Endothelial cell of umbilical vein (primary cell): ENCODE data around the gene APCDD1.
A peak's percentile ranks its signal among the peaks of the same experiment; 100 is the strongest.

Experiments
- CTCF ChIP-seq, 2 donors: IDR thresholded peaks; 1 replicate in 1 of 2; 2 replicates in 1 of 2; pipeline ENCODE4 v1.5.1; 2011; ENCODE audit warnings: low read length in 2 of 2, mild to moderate bottlenecking in 2 of 2, moderate library complexity in 2 of 2, control low read depth in 1 of 2, inconsistent platforms in 1 of 2, low read depth in 1 of 2; ENCODE audit not compliant: insufficient read depth in 1 of 2; ENCODE audit errors: extremely low read depth in 1 of 2
- POLR2A ChIP-seq: IDR thresholded peaks from 2 replicates; pipeline ENCODE4 v1.6.1; 2012; ENCODE audit warnings: low read depth, mild to moderate bottlenecking, control low read depth, low read length
- POLR2AphosphoS5 ChIP-seq: IDR thresholded peaks from 2 replicates; pipeline ENCODE4 v1.6.1; 2012; ENCODE audit warnings: low read depth, mild to moderate bottlenecking, control low read depth, low read length, moderate library complexity; ENCODE audit not compliant: insufficient read depth
- TF ChIP-seq, protein P1 (sequence below): IDR thresholded peaks from 2 replicates; pipeline ENCODE4 v1.6.1; 2011; ENCODE audit not compliant: insufficient read depth, insufficient read length

DNA sequence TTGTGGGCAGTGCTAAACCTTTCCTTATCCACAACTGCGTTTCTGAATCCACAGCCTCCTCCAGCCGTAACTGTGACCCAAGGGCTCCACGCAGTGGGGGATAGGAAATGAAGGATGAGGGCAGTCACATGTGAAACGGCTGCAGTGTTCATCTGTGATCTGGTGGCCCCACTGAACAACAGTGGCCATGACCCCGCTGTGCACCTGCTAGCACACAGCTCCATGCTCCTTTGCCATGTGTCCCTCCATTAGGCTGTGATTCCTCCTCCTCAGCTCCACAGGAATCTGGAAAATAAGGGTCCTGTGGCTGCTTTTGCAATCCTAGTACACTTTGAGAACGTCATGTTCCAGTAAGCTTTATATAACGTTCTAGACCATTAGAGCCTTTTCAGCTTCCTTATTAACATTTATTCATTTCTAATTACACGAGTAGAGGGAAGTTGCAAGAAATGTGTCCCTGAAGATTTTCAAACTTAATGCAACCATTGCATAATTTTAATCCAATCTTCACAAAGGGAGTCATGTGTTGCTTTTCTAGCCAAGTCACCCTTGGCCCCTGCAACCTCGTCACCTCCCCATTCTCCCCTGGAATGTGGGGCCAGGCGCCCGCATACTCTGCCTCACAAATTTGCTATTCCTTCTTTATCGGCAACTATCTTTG, 64.3 kb downstream of the APCDD1 start:
- peak in 1 of 2 donors; percentile 32 for TF ChIP-seq CTCF (IDR thresholded peaks at IDR 0.05; ENCODE audit: extremely low read depth in 1 of 2, insufficient read depth in 1 of 2, low read depth in 1 of 2, low read length in 2 of 2)
- TF ChIP-seq POLR2A = no peak
- TF ChIP-seq, protein P1, sequence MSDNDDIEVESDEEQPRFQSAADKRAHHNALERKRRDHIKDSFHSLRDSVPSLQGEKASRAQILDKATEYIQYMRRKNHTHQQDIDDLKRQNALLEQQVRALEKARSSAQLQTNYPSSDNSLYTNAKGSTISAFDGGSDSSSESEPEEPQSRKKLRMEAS = no peak
- no peak for TF ChIP-seq POLR2AphosphoS5
